DOHH2 (cell line): Measurements from ENCODE around the gene COL12A1.

Source experiments
- H3F3A ChIP-seq: fragments of 200-600 bp; sonication (generic), shearing (Covaris generic); 2 replicates; pipeline ENCODE4 v1.6.0; 2016; ENCODE audit warnings: antibody characterized with exemption, mild to moderate bottlenecking; ENCODE audit not compliant: control insufficient read depth, insufficient read depth
- H3K27ac ChIP-seq: fragments of 200-600 bp; sonication (generic); 2 replicates; pipeline ENCODE4 v1.5.1; 2014; ENCODE audit warnings: low read depth, mild to moderate bottlenecking, low read length, moderate library complexity
- H3K27me3 ChIP-seq: fragments of 200-600 bp; sonication (generic); 2 replicates; pipeline ENCODE4 v1.6.1; 2014; ENCODE audit warnings: mild to moderate bottlenecking, low read length, mixed read lengths; ENCODE audit not compliant: control insufficient read depth
- H3K36me3 ChIP-seq: fragments of 200-600 bp; sonication (generic); 2 replicates; pipeline ENCODE4 v1.6.1; 2014; ENCODE audit warnings: mild to moderate bottlenecking, low read length, moderate library complexity, mixed read lengths; ENCODE audit not compliant: control insufficient read depth
- H3K4me1 ChIP-seq: fragments of 200-600 bp; sonication (generic); 2 replicates; pipeline ENCODE4 v1.6.1; 2014; ENCODE audit warnings: mild to moderate bottlenecking, low read length, mixed read lengths; ENCODE audit not compliant: control insufficient read depth
- H3K4me2 ChIP-seq: fragments of 200-600 bp; sonication (generic); 2 replicates; pipeline ENCODE4 v1.6.0; 2014; ENCODE audit warnings: mild to moderate bottlenecking, low read length, moderate library complexity
- H3K4me3 ChIP-seq: fragments of 200-600 bp; sonication (generic); 2 replicates; pipeline ENCODE4 v1.5.1; 2014; ENCODE audit warnings: mild to moderate bottlenecking, low read length, mixed read lengths
- H3K79me2 ChIP-seq: fragments of 200-600 bp; sonication (generic); 2 replicates; pipeline ENCODE4 v1.6.1; 2014; ENCODE audit warnings: mild to moderate bottlenecking, low read length, mixed read lengths; ENCODE audit not compliant: control insufficient read depth
- H3K9me2 ChIP-seq: fragments of 200-600 bp; sonication (generic); replicated peaks from 2 replicates; pipeline ENCODE4 v1.6.1; 2014; ENCODE audit warnings: mild to moderate bottlenecking, low read length, mixed read lengths; ENCODE audit not compliant: control insufficient read depth
- H3K9me3 ChIP-seq: fragments of 200-600 bp; sonication (generic); 2 replicates; pipeline ENCODE4 v1.6.1; 2014; ENCODE audit warnings: antibody characterized with exemption, low read length, mixed read lengths; ENCODE audit not compliant: control insufficient read depth, insufficient read depth
- H4K20me1 ChIP-seq: fragments of 200-600 bp; sonication (generic); 2 replicates; pipeline ENCODE4 v1.6.0; 2014; ENCODE audit warnings: low read depth, mild to moderate bottlenecking, antibody characterized with exemption, low read length, moderate library complexity; ENCODE audit not compliant: control insufficient read depth, insufficient read depth
- CTCF ChIP-seq: fragments of 200-600 bp; sonication (generic); IDR thresholded peaks from one replicate; pipeline ENCODE4 v1.5.1; 2014; ENCODE audit warnings: antibody characterized with exemption, mild to moderate bottlenecking, low read depth, low read length; ENCODE audit not compliant: poor library complexity, severe bottlenecking
- EZH2phosphoT487 ChIP-seq: fragments of 200-600 bp; sonication (generic); IDR thresholded peaks from 2 replicates; pipeline ENCODE4 v1.6.1; 2017; ENCODE audit warnings: borderline replicate concordance, mild to moderate bottlenecking, antibody characterized with exemption, low read length, moderate library complexity, mixed read lengths

Gene COL12A1

GRCh38 chr6:75203721-75204120 is 2.1 kb downstream of the COL12A1 start:
- Histone ChIP-seq H3K4me2 (no peak overlapping the region), H3K9me3 (no peaks in the 10 kb centered on the region), H3K79me2 (no peaks in the 10 kb centered on the region), H3K27ac (no peak overlapping the region), H3K4me3 (no peak overlapping the region), H3K9me2 (no peaks in the 10 kb centered on the region), H3K36me3 (no peaks in the 10 kb centered on the region), H4K20me1 (no peaks in the 10 kb centered on the region), H3K4me1 (no peaks in the 10 kb centered on the region; the same call in 1 of the 2 replicates), H3F3A (no peaks in the 10 kb centered on the region), H3K27me3 (peaks cover 28% of the 10 kb centered on the region)
- no peak for TF ChIP-seq EZH2phosphoT487
- TF ChIP-seq CTCF, result no peak

- no peak overlapping the region for H3K4me2 ChIP-seq
- peaks cover 21% of the 10 kb centered on the region for H3K27me3 ChIP-seq
- H4K20me1 ChIP-seq, result no peaks in the 10 kb centered on the region
- H3K79me2 ChIP-seq, result no peaks in the 10 kb centered on the region
- H3K4me3 ChIP-seq, result no peak overlapping the region
- TF ChIP-seq EZH2phosphoT487, result no peak
- H3K4me1 ChIP-seq, result no peaks in the 10 kb centered on the region
- H3K27ac ChIP-seq, result no peak overlapping the region
- H3F3A ChIP-seq, result no peaks in the 10 kb centered on the region
- H3K9me3 ChIP-seq, result no peaks in the 10 kb centered on the region
- no peaks in the 10 kb centered on the region for H3K9me2 ChIP-seq
- no peaks in the 10 kb centered on the region for H3K36me3 ChIP-seq
Measured at GRCh38 chr6:75202676-75203131, 3.1 kb downstream of the COL12A1 start.

- no peaks in the 10 kb centered on the region for H3K36me3 ChIP-seq
- no peak overlapping the region for H3K4me3 ChIP-seq
- H4K20me1 ChIP-seq, result no peaks in the 10 kb centered on the region
- H3K4me2 ChIP-seq, result no peak overlapping the region
- no peaks in the 10 kb centered on the region for H3K4me1 ChIP-seq
- no peaks in the 10 kb centered on the region for H3F3A ChIP-seq
- no peaks in the 10 kb centered on the region for H3K9me2 ChIP-seq
- no peaks in the 10 kb centered on the region for H3K9me3 ChIP-seq
- no peaks in the 10 kb centered on the region for H3K79me2 ChIP-seq
- H3K27me3 ChIP-seq, result peaks cover 15% of the 10 kb centered on the region
- no peak for TF ChIP-seq CTCF
- TF ChIP-seq EZH2phosphoT487, result no peak
- no peak overlapping the region for H3K27ac ChIP-seq
Measured at GRCh38 chr6:75201901-75202672, 3.8 kb downstream of the COL12A1 start.

GRCh38 chr6:75201021-75201420 is 4.8 kb downstream of the COL12A1 start:
- Histone ChIP-seq H3F3A (no peaks in the 10 kb centered on the region), H3K27ac (no peak overlapping the region), H4K20me1 (no peaks in the 10 kb centered on the region), H3K27me3 (peaks cover 11% of the 10 kb centered on the region), H3K36me3 (no peaks in the 10 kb centered on the region), H3K4me1 (no peaks in the 10 kb centered on the region), H3K9me3 (no peaks in the 10 kb centered on the region), H3K9me2 (no peaks in the 10 kb centered on the region), H3K4me2 (no peak overlapping the region), H3K4me3 (no peak overlapping the region), H3K79me2 (no peaks in the 10 kb centered on the region)
- TF ChIP-seq CTCF (no peak), EZH2phosphoT487 (no peak)
